ENCODE measurements around the gene TEC.
"Not testable (repeated sequence)": the region's sequence is repeated elsewhere in the genome, so short reads cannot be mapped to it uniquely, and the experiment has no call there.

Gene TEC

GRCh38 chr4:48268956-48269860 is at the start of gene TEC:
Gene TEC, minus strand, starts transcription at chr4:48269838. Its CDS starts 41,224 bp downstream, at chr4:48228614.
- Histone ChIP-seq H3K36me3 (ENCODE audit: control insufficient read depth in 5 of 5, insufficient read depth in 5 of 5, low read length in 5 of 5) (no peaks in the 10 kb centered on the region), H3K27ac (ENCODE audit: low read depth, low read length) (peak within 1 kb of the TSS; percentile 57)

DNA sequence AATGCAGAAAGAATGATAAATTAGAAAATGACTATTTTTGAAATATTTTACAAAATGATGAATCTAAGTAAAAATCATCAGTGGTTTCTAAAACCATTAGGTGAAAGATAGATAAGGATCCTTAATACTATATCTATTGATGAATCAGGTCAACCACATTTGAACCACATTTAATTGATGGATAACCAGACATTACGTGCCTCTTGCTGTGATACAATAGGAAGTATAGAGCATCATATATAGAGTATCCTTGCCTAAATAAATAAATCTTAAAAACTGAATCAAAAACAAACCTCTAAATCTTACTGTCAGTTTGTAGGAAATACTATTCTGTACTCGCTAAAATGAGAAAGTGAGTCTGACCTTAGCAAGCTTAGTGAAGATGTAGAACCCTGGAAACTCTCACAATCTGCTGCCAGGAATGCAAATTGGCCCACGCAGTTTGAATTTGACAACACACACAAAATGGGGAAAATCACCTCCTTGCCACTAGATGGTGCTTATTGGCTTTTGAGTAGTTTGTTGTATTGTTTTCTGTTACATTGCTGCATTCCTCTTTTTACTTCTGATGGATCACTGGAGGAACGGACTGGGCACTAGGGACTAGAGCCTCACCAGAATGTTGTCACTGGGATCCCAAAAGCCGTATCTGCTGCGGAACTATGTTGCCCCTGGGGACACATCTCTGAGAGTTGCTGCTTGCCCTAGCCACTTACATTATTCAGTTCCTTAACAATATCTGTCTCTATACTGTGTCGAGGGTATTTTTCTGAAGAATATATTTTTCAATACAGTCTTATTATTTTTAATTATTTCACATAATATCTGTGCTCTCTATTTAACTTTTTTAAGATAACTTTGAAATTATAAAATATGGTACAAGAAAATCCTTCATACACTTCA is 46.3 kb upstream of the TEC start:
- H3K4me1 ChIP-seq (ENCODE audit: control insufficient read depth in 5 of 5, insufficient read depth in 5 of 5, low read length in 5 of 5) = peaks cover 0 to 3% (median 0%) of the 10 kb centered on the region in 5 donors
- H3K9ac ChIP-seq (ENCODE audit: low read length in 5 of 5) = no peak overlapping the region
- no peaks in the 10 kb centered on the region for H3K9me3 ChIP-seq (ENCODE audit: control insufficient read depth in 5 of 5, low read length in 5 of 5)
- no peak overlapping the region for H3K4me3 ChIP-seq (ENCODE audit: low read depth in 1 of 5, low read length in 5 of 5)
- no peaks in the 10 kb centered on the region for H3K27me3 ChIP-seq (ENCODE audit: control insufficient read depth in 5 of 5, insufficient read depth in 4 of 5, low read length in 5 of 5)
- H3K27ac ChIP-seq (ENCODE audit: low read depth, low read length) = no peak overlapping the region
- H3K36me3 ChIP-seq (ENCODE audit: control insufficient read depth in 5 of 5, insufficient read depth in 5 of 5, low read length in 5 of 5) = no peaks in the 10 kb centered on the region

More at GRCh38 chr4:48268956-48269860, at the start of gene TEC:
- Histone ChIP-seq H3K27me3 (ENCODE audit: control insufficient read depth in 5 of 5, insufficient read depth in 4 of 5, low read length in 5 of 5) (no peaks in the 10 kb centered on the region), H3K9ac (ENCODE audit: low read length in 5 of 5) (peak within 1 kb of the TSS in 4 of 5 donors; percentile 74 to 84 (median 80)), H3K4me3 (ENCODE audit: low read depth in 1 of 5, low read length in 5 of 5) (peak within 1 kb of the TSS; percentile 74 to 95 (median 86)), H3K4me1 (ENCODE audit: control insufficient read depth in 5 of 5, insufficient read depth in 5 of 5, low read length in 5 of 5) (peaks cover 0 to 23% (median 7%) of the 10 kb centered on the region in 5 donors), H3K9me3 (ENCODE audit: control insufficient read depth in 5 of 5, low read length in 5 of 5) (no peaks in the 10 kb centered on the region)

GRCh38 chr4:48314746-48315145 is 45.1 kb upstream of the TEC start:
- H3K27ac ChIP-seq (ENCODE audit: low read depth, low read length); H3K36me3 ChIP-seq (ENCODE audit: control insufficient read depth in 5 of 5, insufficient read depth in 5 of 5, low read length in 5 of 5); H3K4me3 ChIP-seq (ENCODE audit: low read depth in 1 of 5, low read length in 5 of 5): not testable (repeated sequence)

DNA sequence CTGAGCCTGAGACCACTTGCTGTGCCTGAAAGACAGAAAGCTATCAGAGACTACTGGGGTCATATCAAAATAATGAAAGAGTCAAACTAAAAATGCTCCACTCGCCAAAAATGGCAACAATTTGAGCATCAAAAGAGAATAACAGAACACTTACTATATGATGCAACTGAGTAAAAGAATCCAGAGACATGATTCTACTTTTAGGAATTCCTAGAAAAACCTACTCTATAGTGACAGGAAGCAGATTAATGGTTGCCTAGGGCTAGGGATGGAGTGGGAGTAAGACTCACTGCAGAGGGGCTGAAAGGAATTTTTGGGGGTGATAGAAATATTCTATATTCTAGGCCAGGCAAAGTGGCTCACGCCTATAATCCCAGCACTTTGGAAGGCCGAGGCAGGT is 42.3 kb upstream of the TEC start:
- H3K4me1 ChIP-seq (ENCODE audit: control insufficient read depth in 5 of 5, insufficient read depth in 5 of 5, low read length in 5 of 5) = peaks cover 0 to 3% (median 0%) of the 10 kb centered on the region in 5 donors
- no peaks in the 10 kb centered on the region for H3K27me3 ChIP-seq (ENCODE audit: control insufficient read depth in 5 of 5, insufficient read depth in 4 of 5, low read length in 5 of 5)
- no peak overlapping the region for H3K27ac ChIP-seq (ENCODE audit: low read depth, low read length)
- H3K36me3 ChIP-seq (ENCODE audit: control insufficient read depth in 5 of 5, insufficient read depth in 5 of 5, low read length in 5 of 5) = no peaks in the 10 kb centered on the region
- H3K9me3 ChIP-seq (ENCODE audit: control insufficient read depth in 5 of 5, low read length in 5 of 5) = no peaks in the 10 kb centered on the region
- no peak overlapping the region for H3K9ac ChIP-seq (ENCODE audit: low read length in 5 of 5)
- no peak overlapping the region for H3K4me3 ChIP-seq (ENCODE audit: low read depth in 1 of 5, low read length in 5 of 5)

More at GRCh38 chr4:48314746-48315145, 45.1 kb upstream of the TEC start:
- H3K9ac ChIP-seq (ENCODE audit: low read length in 5 of 5); H3K9me3 ChIP-seq (ENCODE audit: control insufficient read depth in 5 of 5, low read length in 5 of 5); H3K4me1 ChIP-seq (ENCODE audit: control insufficient read depth in 5 of 5, insufficient read depth in 5 of 5, low read length in 5 of 5); H3K27me3 ChIP-seq (ENCODE audit: control insufficient read depth in 5 of 5, insufficient read depth in 4 of 5, low read length in 5 of 5): not testable (repeated sequence)

- H3K4me3 ChIP-seq (ENCODE audit: low read depth in 1 of 5, low read length in 5 of 5) = no peak overlapping the region
- H3K9me3 ChIP-seq (ENCODE audit: control insufficient read depth in 5 of 5, low read length in 5 of 5) = no peaks in the 10 kb centered on the region
- H3K9ac ChIP-seq (ENCODE audit: low read length in 5 of 5) = no peak overlapping the region
- H3K36me3 ChIP-seq (ENCODE audit: control insufficient read depth in 5 of 5, insufficient read depth in 5 of 5, low read length in 5 of 5) = no peaks in the 10 kb centered on the region
- no peaks in the 10 kb centered on the region for H3K4me1 ChIP-seq (ENCODE audit: control insufficient read depth in 5 of 5, insufficient read depth in 5 of 5, low read length in 5 of 5)
- no peaks in the 10 kb centered on the region for H3K27me3 ChIP-seq (ENCODE audit: control insufficient read depth in 5 of 5, insufficient read depth in 4 of 5, low read length in 5 of 5)
- H3K27ac ChIP-seq (ENCODE audit: low read depth, low read length) = no peak overlapping the region
Observed at GRCh38 chr4:48308901-48309300, 39.3 kb upstream of the TEC start.

- H3K4me1 ChIP-seq (ENCODE audit: control insufficient read depth in 5 of 5, insufficient read depth in 5 of 5, low read length in 5 of 5) = no peaks in the 10 kb centered on the region
- no peak overlapping the region for H3K27ac ChIP-seq (ENCODE audit: low read depth, low read length)
- H3K27me3 ChIP-seq (ENCODE audit: control insufficient read depth in 5 of 5, insufficient read depth in 4 of 5, low read length in 5 of 5) = no peaks in the 10 kb centered on the region
- H3K9ac ChIP-seq (ENCODE audit: low read length in 5 of 5) = no peak overlapping the region
- H3K9me3 ChIP-seq (ENCODE audit: control insufficient read depth in 5 of 5, low read length in 5 of 5) = no peaks in the 10 kb centered on the region
- no peak overlapping the region for H3K4me3 ChIP-seq (ENCODE audit: low read depth in 1 of 5, low read length in 5 of 5)
- H3K36me3 ChIP-seq (ENCODE audit: control insufficient read depth in 5 of 5, insufficient read depth in 5 of 5, low read length in 5 of 5) = no peaks in the 10 kb centered on the region
Observed at GRCh38 chr4:48307528-48307927, 37.9 kb upstream of the TEC start.

GRCh38 chr4:48305508-48305907 is 35.9 kb upstream of the TEC start:
- Histone ChIP-seq H3K9ac (ENCODE audit: low read length in 5 of 5) (no peak overlapping the region), H3K27ac (ENCODE audit: low read depth, low read length) (no peak overlapping the region), H3K4me1 (ENCODE audit: control insufficient read depth in 5 of 5, insufficient read depth in 5 of 5, low read length in 5 of 5) (no peaks in the 10 kb centered on the region), H3K36me3 (ENCODE audit: control insufficient read depth in 5 of 5, insufficient read depth in 5 of 5, low read length in 5 of 5) (no peaks in the 10 kb centered on the region), H3K4me3 (ENCODE audit: low read depth in 1 of 5, low read length in 5 of 5) (no peak overlapping the region), H3K9me3 (ENCODE audit: control insufficient read depth in 5 of 5, low read length in 5 of 5) (no peaks in the 10 kb centered on the region), H3K27me3 (ENCODE audit: control insufficient read depth in 5 of 5, insufficient read depth in 4 of 5, low read length in 5 of 5) (peaks cover 0 to 3% (median 0%) of the 10 kb centered on the region in 5 donors)

- Histone ChIP-seq H3K36me3 (ENCODE audit: control insufficient read depth in 5 of 5, insufficient read depth in 5 of 5, low read length in 5 of 5) (no peaks in the 10 kb centered on the region), H3K4me3 (ENCODE audit: low read depth in 1 of 5, low read length in 5 of 5) (no peak overlapping the region), H3K4me1 (ENCODE audit: control insufficient read depth in 5 of 5, insufficient read depth in 5 of 5, low read length in 5 of 5) (no peaks in the 10 kb centered on the region), H3K27ac (ENCODE audit: low read depth, low read length) (no peak overlapping the region), H3K27me3 (ENCODE audit: control insufficient read depth in 5 of 5, insufficient read depth in 4 of 5, low read length in 5 of 5) (peaks cover 0 to 3% (median 0%) of the 10 kb centered on the region in 5 donors), H3K9me3 (ENCODE audit: control insufficient read depth in 5 of 5, low read length in 5 of 5) (no peaks in the 10 kb centered on the region), H3K9ac (ENCODE audit: low read length in 5 of 5) (no peak overlapping the region)
Observed at GRCh38 chr4:48300004-48300403, 30.4 kb upstream of the TEC start.

GRCh38 chr4:48299560-48299959 is 29.9 kb upstream of the TEC start:
- no peaks in the 10 kb centered on the region for H3K9me3 ChIP-seq (ENCODE audit: control insufficient read depth in 5 of 5, low read length in 5 of 5)
- no peak overlapping the region for H3K4me3 ChIP-seq (ENCODE audit: low read depth in 1 of 5, low read length in 5 of 5)
- peaks cover 0 to 3% (median 0%) of the 10 kb centered on the region in 5 donors for H3K27me3 ChIP-seq (ENCODE audit: control insufficient read depth in 5 of 5, insufficient read depth in 4 of 5, low read length in 5 of 5)
- H3K9ac ChIP-seq (ENCODE audit: low read length in 5 of 5) = no peak overlapping the region
- no peaks in the 10 kb centered on the region for H3K36me3 ChIP-seq (ENCODE audit: control insufficient read depth in 5 of 5, insufficient read depth in 5 of 5, low read length in 5 of 5)
- no peaks in the 10 kb centered on the region for H3K4me1 ChIP-seq (ENCODE audit: control insufficient read depth in 5 of 5, insufficient read depth in 5 of 5, low read length in 5 of 5)
- H3K27ac ChIP-seq (ENCODE audit: low read depth, low read length) = no peak overlapping the region

Measured in subcutaneous abdominal adipose tissue (tissue), 5 donors.